HEK293 (cell line): ENCODE measurements around the gene SLC35G6.

Source experiments
- CTCF ChIA-PET: fragments of 350-600 bp; formaldehyde crosslinking; extraction: SDS; loops from one replicate; lab custom pipeline; 2021; ENCODE audit warnings: antibody characterized with exemption; lab: Yijun Ruan, JAX
- POLR2A ChIA-PET: fragments of 300-600 bp; formaldehyde crosslinking; extraction: SDS; loops from one replicate; lab custom pipeline; 2020; ENCODE audit warnings: antibody characterized with exemption, inconsistent platforms; lab: Yijun Ruan, JAX
- H3K27ac ChIP-seq: fragments of 200-500 bp; sonication (Bioruptor generic); 2 replicates; pipeline ENCODE4 v1.5.1; 2014; ENCODE audit warnings: low read depth, low read length, control low read depth, inconsistent platforms; ENCODE audit errors: extremely low read depth
- H3K36me3 ChIP-seq, 2 experiments: fragments of 200-500 bp in 1 of 2; sonication (Bioruptor generic) in 1 of 2; 1 replicate in 1 of 2; 2 replicates in 1 of 2; pipeline ENCODE4 v1.5.1; 2014 to 2017; ENCODE audit warnings: inconsistent platforms in 2 of 2, low read length in 2 of 2; ENCODE audit not compliant: control insufficient read depth in 2 of 2, insufficient read depth in 1 of 2
- H3K4me1 ChIP-seq: fragments of 200-500 bp; sonication (Bioruptor generic); 2 replicates; pipeline ENCODE4 v1.5.1; 2014; ENCODE audit warnings: mild to moderate bottlenecking, low read length, inconsistent platforms; ENCODE audit not compliant: control insufficient read depth, insufficient read depth
- H3K4me3 ChIP-seq: 2 replicates; pipeline ENCODE4 v1.5.1; 2011; ENCODE audit warnings: low read depth, mild to moderate bottlenecking, control low read depth, low read length, moderate library complexity
- H3K9me3 ChIP-seq: fragments of 200-500 bp; sonication (Bioruptor generic); 2 replicates; pipeline ENCODE4 v1.5.1; 2014; ENCODE audit warnings: low read depth, low read length, inconsistent platforms; ENCODE audit not compliant: control insufficient read depth, insufficient read depth
- EGR2 ChIP-seq: fragments of 450-650 bp; formaldehyde crosslinking; IDR thresholded peaks from 2 replicates; pipeline ENCODE4 v1.5.1; 2016; ENCODE audit warnings: low read depth, missing biosample characterization, missing genetic modification characterization
- FEZF1 ChIP-seq: fragments of 450-650 bp; formaldehyde crosslinking; IDR thresholded peaks from 2 replicates; pipeline ENCODE4 v1.5.1; 2016; ENCODE audit warnings: missing biosample characterization, missing genetic modification characterization
- GLIS2 ChIP-seq: fragments of 450-650 bp; formaldehyde crosslinking; IDR thresholded peaks from 2 replicates; pipeline ENCODE4 v1.5.1; 2016; ENCODE audit warnings: missing biosample characterization, missing genetic modification characterization
- KLF1 ChIP-seq: fragments of 450-650 bp; formaldehyde crosslinking; IDR thresholded peaks from 2 replicates; pipeline ENCODE4 v1.5.1; 2016; ENCODE audit warnings: missing biosample characterization, missing genetic modification characterization
- OVOL3 ChIP-seq: fragments of 450-650 bp; formaldehyde crosslinking; IDR thresholded peaks from 2 replicates; pipeline ENCODE4 v1.5.1; 2016; ENCODE audit warnings: missing biosample characterization, missing genetic modification characterization
- SP7 ChIP-seq: fragments of 450-650 bp; formaldehyde crosslinking; IDR thresholded peaks from 2 replicates; pipeline ENCODE4 v1.5.1; 2016; ENCODE audit warnings: missing biosample characterization, missing genetic modification characterization
- YY1 ChIP-seq: fragments of 450-650 bp; formaldehyde crosslinking; IDR thresholded peaks from 2 replicates; pipeline ENCODE4 v1.5.1; 2018; ENCODE audit warnings: missing biosample characterization, missing genetic modification characterization
- ZNF2 ChIP-seq: fragments of 450-650 bp; formaldehyde crosslinking; IDR thresholded peaks from 2 replicates; pipeline ENCODE4 v1.5.1; 2016; ENCODE audit warnings: missing biosample characterization, missing genetic modification characterization
- ZNF223 ChIP-seq: fragments of 450-650 bp; formaldehyde crosslinking; IDR thresholded peaks from 2 replicates; pipeline ENCODE4 v1.5.1; 2016; ENCODE audit warnings: missing biosample characterization, missing genetic modification characterization
- ZNF292 ChIP-seq: fragments of 450-650 bp; formaldehyde crosslinking; IDR thresholded peaks from 2 replicates; pipeline ENCODE4 v1.5.1; 2016; ENCODE audit warnings: low read depth, missing biosample characterization, missing genetic modification characterization, borderline replicate concordance
- ZNF341 ChIP-seq: fragments of 450-650 bp; formaldehyde crosslinking; IDR thresholded peaks from 2 replicates; pipeline ENCODE4; 2016; ENCODE audit warnings: low read depth, missing biosample characterization, missing genetic modification characterization
- ZNF561 ChIP-seq: fragments of 450-650 bp; IDR thresholded peaks from 2 replicates; pipeline ENCODE4 v1.5.1; 2018; ENCODE audit warnings: missing biosample characterization, missing genetic modification characterization, borderline replicate concordance
- ZNF664 ChIP-seq: fragments of 450-650 bp; formaldehyde crosslinking; IDR thresholded peaks from 2 replicates; pipeline ENCODE4 v1.5.1; 2016; ENCODE audit warnings: missing biosample characterization, missing genetic modification characterization
- ZNF792 ChIP-seq: fragments of 450-650 bp; formaldehyde crosslinking; IDR thresholded peaks from 2 replicates; pipeline ENCODE4 v1.5.1; 2016; ENCODE audit warnings: missing biosample characterization, missing genetic modification characterization
- ZSCAN16 ChIP-seq: fragments of 450-650 bp; formaldehyde crosslinking; IDR thresholded peaks from 2 replicates; pipeline ENCODE4 v1.5.1; 2016; ENCODE audit warnings: missing biosample characterization, missing genetic modification characterization
- TF ChIP-seq, protein P1 (sequence below): fragments of 450-650 bp; formaldehyde crosslinking; IDR thresholded peaks from 2 replicates; pipeline ENCODE4 v1.5.1; 2016; ENCODE audit warnings: missing biosample characterization, missing genetic modification characterization
- TF ChIP-seq, protein P2 (sequence below): fragments of 450-650 bp; formaldehyde crosslinking; IDR thresholded peaks from 2 replicates; pipeline ENCODE4 v1.5.1; 2017; ENCODE audit warnings: missing biosample characterization, missing genetic modification characterization
- TF ChIP-seq, protein P3 (sequence below): fragments of 450-650 bp; formaldehyde crosslinking; IDR thresholded peaks from 2 replicates; pipeline ENCODE4 v1.5.1; 2016; ENCODE audit warnings: missing biosample characterization, missing genetic modification characterization
- TF ChIP-seq, protein P4 (sequence below): fragments of 450-650 bp; IDR thresholded peaks from 2 replicates; pipeline ENCODE4 v1.5.1; 2018; ENCODE audit warnings: missing biosample characterization, mild to moderate bottlenecking, missing genetic modification characterization
- TF ChIP-seq, protein P5 (sequence below): fragments of 450-650 bp; formaldehyde crosslinking; IDR thresholded peaks from 2 replicates; pipeline ENCODE4 v1.5.1; 2016; ENCODE audit warnings: missing biosample characterization, missing genetic modification characterization
- TF ChIP-seq, protein P6 (sequence below): fragments of 450-650 bp; formaldehyde crosslinking; optimal IDR thresholded peaks from 2 replicates; pipeline ENCODE3; 2016; ENCODE audit warnings: missing biosample characterization, mild to moderate bottlenecking, missing genetic modification characterization

SLC35G6 gene

DNA sequence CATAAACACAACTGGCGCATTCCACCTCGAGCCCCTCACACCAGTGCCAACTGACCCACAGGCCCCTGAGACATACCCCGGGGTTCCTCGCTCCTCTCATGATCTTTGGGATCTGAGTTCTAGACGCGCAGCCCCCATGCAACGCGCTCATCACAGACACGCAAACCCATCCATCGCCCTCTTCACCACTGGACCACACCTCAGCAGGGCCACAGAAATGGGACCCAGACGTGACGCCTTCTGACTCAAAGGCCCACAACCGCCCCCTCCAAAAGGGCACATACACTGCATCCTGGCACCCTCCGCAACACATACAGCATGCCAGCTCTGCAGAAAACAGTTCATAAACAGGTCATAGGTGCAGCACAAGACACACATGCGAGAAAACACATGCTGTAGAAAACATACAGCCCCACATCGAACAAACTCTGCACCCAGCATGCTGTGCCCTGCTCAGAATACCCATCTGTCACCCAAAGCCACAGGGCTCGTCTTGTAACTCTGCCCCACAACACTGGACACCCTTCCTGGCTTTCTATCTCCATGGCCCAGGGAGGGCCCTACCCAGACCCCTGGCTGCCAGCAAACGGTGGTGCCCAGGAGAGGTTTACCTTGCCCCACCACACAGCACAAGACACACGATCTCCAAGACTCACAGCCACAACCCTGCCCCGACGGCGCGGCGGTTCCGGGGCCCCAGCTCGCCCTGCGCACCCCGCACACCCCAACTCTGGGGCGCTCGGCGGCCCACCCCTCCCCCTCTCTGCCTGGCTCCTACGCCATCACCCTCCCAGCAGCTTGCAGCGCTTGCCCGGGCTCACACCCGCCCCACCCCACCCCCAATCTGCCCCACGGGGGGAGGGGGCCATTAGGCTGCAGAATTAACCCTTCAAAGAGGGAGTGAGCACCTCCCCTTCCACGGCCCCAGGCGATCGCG is 2.7 kb upstream of the SLC35G6 start (continued):
- TF ChIP-seq FEZF1 (tag by site-specific recombination) (no peak), ZNF292 (tag by site-specific recombination) (no peak), ZNF792 (no peak), ZNF664 (no peak), ZNF223 (no peak)

DNA sequence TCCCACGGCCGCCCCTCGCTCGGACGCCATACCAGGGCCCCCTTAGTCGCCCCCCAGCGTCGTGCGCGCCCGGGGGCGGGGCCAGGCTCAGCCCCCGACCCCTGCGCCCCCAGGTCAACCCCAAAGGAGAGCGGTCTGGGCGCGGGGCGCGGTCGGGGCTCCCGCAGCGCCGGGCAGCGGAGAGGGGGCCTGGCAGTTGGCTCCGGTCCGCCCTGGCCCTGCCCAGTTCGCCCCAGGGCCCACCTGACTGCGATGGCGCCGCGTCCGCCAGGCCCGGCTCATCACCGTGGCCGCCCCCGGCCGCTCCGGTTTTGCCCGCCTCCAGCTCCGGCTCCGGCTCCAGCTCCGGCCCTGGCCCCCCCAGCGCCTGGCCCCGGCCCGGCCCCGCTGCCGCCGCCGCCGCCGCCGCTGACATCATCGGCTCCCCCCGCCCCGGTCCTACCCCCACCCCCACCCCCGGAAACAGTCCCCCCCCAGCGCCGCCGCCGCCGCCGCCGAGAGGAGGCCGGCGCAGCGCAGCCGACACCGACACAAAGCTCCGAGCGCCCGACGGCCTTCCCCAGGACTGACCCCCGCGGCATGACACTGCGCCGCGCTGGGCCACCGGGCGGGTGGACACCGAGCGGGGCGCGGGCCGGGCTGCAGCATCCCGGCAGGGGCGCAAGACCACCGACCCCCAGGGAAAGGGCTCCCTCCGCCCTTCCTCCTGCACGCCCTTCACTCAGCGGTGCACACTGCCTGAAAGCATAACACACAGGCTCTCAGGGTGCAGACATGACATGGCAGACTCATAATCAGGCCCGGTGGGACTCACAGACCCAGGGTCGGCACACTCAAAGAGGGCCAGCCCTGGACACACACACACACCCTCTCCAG is 1.8 kb upstream of the SLC35G6 start, which contains the start of gene ZBTB4:
Gene ZBTB4, minus strand, starts transcription at position 419 of the 876 bp plus-strand sequence. CDS start 12,830 bp downstream, outside the sequence.
- Histone ChIP-seq H3K4me3 (peak within 1 kb of the TSS; percentile 72), H3K9me3 (no peaks in the 10 kb centered on the region), H3K27ac (peak within 1 kb of the TSS; percentile 97), H3K36me3 (no peaks in the 10 kb centered on the region; a peak in 1 of 3 replicates), H3K4me1 (peaks cover 20% of the 10 kb centered on the region)
- POLR2A ChIA-PET, result interaction anchor here (0.5 to 3.9 kb wide), 16 partner anchors 9 to 207 kb away, joined by 3 to 27 read pairs (median 4); partner anchors contain the start of genes CHRNB1, NEURL4, TMEM256 and TP53
- CTCF ChIA-PET, result interaction anchor here (0.6 to 3.4 kb wide), 6 partner anchors 8 to 421 kb away, joined by 3 to 14 read pairs (median 5); partner anchors contain the start of gene NEURL4
- TF ChIP-seq, protein P1, sequence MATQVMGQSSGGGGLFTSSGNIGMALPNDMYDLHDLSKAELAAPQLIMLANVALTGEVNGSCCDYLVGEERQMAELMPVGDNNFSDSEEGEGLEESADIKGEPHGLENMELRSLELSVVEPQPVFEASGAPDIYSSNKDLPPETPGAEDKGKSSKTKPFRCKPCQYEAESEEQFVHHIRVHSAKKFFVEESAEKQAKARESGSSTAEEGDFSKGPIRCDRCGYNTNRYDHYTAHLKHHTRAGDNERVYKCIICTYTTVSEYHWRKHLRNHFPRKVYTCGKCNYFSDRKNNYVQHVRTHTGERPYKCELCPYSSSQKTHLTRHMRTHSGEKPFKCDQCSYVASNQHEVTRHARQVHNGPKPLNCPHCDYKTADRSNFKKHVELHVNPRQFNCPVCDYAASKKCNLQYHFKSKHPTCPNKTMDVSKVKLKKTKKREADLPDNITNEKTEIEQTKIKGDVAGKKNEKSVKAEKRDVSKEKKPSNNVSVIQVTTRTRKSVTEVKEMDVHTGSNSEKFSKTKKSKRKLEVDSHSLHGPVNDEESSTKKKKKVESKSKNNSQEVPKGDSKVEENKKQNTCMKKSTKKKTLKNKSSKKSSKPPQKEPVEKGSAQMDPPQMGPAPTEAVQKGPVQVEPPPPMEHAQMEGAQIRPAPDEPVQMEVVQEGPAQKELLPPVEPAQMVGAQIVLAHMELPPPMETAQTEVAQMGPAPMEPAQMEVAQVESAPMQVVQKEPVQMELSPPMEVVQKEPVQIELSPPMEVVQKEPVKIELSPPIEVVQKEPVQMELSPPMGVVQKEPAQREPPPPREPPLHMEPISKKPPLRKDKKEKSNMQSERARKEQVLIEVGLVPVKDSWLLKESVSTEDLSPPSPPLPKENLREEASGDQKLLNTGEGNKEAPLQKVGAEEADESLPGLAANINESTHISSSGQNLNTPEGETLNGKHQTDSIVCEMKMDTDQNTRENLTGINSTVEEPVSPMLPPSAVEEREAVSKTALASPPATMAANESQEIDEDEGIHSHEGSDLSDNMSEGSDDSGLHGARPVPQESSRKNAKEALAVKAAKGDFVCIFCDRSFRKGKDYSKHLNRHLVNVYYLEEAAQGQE (tag by site-specific recombination), result 0 out of 2 replicates have a peak, but pooled peaks have one; percentile 28
- TF ChIP-seq, protein P2, sequence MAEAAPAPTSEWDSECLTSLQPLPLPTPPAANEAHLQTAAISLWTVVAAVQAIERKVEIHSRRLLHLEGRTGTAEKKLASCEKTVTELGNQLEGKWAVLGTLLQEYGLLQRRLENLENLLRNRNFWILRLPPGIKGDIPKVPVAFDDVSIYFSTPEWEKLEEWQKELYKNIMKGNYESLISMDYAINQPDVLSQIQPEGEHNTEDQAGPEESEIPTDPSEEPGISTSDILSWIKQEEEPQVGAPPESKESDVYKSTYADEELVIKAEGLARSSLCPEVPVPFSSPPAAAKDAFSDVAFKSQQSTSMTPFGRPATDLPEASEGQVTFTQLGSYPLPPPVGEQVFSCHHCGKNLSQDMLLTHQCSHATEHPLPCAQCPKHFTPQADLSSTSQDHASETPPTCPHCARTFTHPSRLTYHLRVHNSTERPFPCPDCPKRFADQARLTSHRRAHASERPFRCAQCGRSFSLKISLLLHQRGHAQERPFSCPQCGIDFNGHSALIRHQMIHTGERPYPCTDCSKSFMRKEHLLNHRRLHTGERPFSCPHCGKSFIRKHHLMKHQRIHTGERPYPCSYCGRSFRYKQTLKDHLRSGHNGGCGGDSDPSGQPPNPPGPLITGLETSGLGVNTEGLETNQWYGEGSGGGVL, result peak; percentile 73; the same call in 1 of the 2 replicates
- TF ChIP-seq YY1, result peak; percentile 52; the same call in 1 of the 2 replicates
- TF ChIP-seq ZNF2 (tag by site-specific recombination), result peak; percentile 47; the same call in 1 of the 2 replicates
- TF ChIP-seq, protein P3, sequence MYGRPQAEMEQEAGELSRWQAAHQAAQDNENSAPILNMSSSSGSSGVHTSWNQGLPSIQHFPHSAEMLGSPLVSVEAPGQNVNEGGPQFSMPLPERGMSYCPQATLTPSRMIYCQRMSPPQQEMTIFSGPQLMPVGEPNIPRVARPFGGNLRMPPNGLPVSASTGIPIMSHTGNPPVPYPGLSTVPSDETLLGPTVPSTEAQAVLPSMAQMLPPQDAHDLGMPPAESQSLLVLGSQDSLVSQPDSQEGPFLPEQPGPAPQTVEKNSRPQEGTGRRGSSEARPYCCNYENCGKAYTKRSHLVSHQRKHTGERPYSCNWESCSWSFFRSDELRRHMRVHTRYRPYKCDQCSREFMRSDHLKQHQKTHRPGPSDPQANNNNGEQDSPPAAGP (tag by site-specific recombination), result peak; percentile 79
- no peak for TF ChIP-seq ZSCAN16 (tag by site-specific recombination)
- 0 out of 2 replicates have a peak, but pooled peaks have one; percentile 1 for TF ChIP-seq EGR2 (tag by site-specific recombination)
- TF ChIP-seq ZNF223, result no peak
- TF ChIP-seq, protein P4, sequence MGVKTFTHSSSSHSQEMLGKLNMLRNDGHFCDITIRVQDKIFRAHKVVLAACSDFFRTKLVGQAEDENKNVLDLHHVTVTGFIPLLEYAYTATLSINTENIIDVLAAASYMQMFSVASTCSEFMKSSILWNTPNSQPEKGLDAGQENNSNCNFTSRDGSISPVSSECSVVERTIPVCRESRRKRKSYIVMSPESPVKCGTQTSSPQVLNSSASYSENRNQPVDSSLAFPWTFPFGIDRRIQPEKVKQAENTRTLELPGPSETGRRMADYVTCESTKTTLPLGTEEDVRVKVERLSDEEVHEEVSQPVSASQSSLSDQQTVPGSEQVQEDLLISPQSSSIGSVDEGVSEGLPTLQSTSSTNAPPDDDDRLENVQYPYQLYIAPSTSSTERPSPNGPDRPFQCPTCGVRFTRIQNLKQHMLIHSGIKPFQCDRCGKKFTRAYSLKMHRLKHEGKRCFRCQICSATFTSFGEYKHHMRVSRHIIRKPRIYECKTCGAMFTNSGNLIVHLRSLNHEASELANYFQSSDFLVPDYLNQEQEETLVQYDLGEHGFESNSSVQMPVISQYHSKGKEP (tag by site-specific recombination), result 0 out of 2 replicates have a peak, but pooled peaks have one; percentile 19
- no peak for TF ChIP-seq OVOL3 (tag by site-specific recombination)
- TF ChIP-seq KLF1 (tag by site-specific recombination), result peak; percentile 96
- TF ChIP-seq, protein P5, sequence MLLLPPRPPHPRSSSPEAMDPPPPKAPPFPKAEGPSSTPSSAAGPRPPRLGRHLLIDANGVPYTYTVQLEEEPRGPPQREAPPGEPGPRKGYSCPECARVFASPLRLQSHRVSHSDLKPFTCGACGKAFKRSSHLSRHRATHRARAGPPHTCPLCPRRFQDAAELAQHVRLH (tag by site-specific recombination), result no peak
- peak; percentile 40; the same call in 1 of the 2 replicates for TF ChIP-seq GLIS2 (tag by site-specific recombination)
- TF ChIP-seq ZNF561 (tag by site-specific recombination), result peak; percentile 58; the same call in 1 of the 2 replicates
- TF ChIP-seq SP7 (tag by site-specific recombination), result peak; percentile 16; the same call in 1 of the 2 replicates
- no peak; the same call in 1 of the 2 replicates for TF ChIP-seq ZNF341 (tag by site-specific recombination)
- TF ChIP-seq, protein P6, sequence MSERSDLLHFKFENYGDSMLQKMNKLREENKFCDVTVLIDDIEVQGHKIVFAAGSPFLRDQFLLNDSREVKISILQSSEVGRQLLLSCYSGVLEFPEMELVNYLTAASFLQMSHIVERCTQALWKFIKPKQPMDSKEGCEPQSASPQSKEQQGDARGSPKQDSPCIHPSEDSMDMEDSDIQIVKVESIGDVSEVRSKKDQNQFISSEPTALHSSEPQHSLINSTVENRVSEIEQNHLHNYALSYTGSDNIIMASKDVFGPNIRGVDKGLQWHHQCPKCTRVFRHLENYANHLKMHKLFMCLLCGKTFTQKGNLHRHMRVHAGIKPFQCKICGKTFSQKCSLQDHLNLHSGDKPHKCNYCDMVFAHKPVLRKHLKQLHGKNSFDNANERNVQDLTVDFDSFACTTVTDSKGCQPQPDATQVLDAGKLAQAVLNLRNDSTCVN (tag by site-specific recombination), result peak; percentile 40
